Suprapubic skin (tissue), 3 donors: ENCODE results near the gene SLC7A7.

Experiments
- POLR2A ChIP-seq, 2 donors: fragments of 450-650 bp; IDR thresholded peaks; one replicate each; pipeline ENCODE4 v1.6.1; 2017; ENCODE audit warnings: antibody characterized with exemption in 2 of 2, mild to moderate bottlenecking in 2 of 2, moderate library complexity in 2 of 2
- TF ChIP-seq, protein P1 (sequence below), 2 donors: fragments of 200-600 bp in 1 of 2; fragments of 450-650 bp in 1 of 2; sonication (generic) in 1 of 2; IDR thresholded peaks; one replicate each; pipeline ENCODE4 v1.5.1; 2016 to 2019; ENCODE audit warnings: antibody characterized with exemption in 2 of 2, mild to moderate bottlenecking in 1 of 2, moderate library complexity in 1 of 2

DNA sequence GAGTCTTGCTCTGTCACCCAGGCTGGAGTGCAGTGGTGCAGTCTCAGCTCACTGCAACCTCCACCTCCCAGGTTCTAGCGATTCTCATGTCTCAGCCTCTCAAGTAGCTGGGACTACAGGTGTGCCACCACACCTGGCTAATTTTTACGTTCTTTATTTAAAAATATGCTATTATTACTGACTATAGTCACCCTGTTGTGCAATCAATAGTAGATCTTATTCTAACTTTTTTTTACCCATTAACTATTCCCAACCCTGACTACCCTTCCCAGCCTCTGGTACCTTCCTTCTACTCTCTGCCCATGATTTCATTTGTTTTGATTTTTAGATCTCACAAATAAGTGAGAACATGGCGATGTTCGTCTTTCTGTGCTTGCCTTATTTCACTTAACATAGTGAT is 46.3 kb downstream of the SLC7A7 start:
- no peak for TF ChIP-seq POLR2A (IDR thresholded peaks at IDR 0.05)
- TF ChIP-seq, protein P1, sequence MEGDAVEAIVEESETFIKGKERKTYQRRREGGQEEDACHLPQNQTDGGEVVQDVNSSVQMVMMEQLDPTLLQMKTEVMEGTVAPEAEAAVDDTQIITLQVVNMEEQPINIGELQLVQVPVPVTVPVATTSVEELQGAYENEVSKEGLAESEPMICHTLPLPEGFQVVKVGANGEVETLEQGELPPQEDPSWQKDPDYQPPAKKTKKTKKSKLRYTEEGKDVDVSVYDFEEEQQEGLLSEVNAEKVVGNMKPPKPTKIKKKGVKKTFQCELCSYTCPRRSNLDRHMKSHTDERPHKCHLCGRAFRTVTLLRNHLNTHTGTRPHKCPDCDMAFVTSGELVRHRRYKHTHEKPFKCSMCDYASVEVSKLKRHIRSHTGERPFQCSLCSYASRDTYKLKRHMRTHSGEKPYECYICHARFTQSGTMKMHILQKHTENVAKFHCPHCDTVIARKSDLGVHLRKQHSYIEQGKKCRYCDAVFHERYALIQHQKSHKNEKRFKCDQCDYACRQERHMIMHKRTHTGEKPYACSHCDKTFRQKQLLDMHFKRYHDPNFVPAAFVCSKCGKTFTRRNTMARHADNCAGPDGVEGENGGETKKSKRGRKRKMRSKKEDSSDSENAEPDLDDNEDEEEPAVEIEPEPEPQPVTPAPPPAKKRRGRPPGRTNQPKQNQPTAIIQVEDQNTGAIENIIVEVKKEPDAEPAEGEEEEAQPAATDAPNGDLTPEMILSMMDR (IDR thresholded peaks at IDR 0.05), result no peak
